GM19455 (cell line): ENCODE results near the gene ADGRV1.

ENCODE experiments used
- ATAC-seq: cut with Tn5 transposase; IDR thresholded peaks from one replicate; pipeline ENCODE4 v1.9.1; 2021; ENCODE audit not compliant: unreplicated experiment

Gene ADGRV1

GRCh38 chr5:90558344-90559192, at the start of gene ADGRV1:
Gene ADGRV1, plus strand, starts transcription at chr5:90558797. Its CDS starts 99 bp downstream, at chr5:90558896.
- ATAC-seq: peak; percentile 58

- no peak for ATAC-seq
Measured at GRCh38 chr5:90510438-90510837, 48.2 kb upstream of the ADGRV1 start.

GRCh38 chr5:90514520-90514919, 44.1 kb upstream of the ADGRV1 start:
- no peak for ATAC-seq

GRCh38 chr5:90518661-90519060, 39.9 kb upstream of the ADGRV1 start:
- no peak for ATAC-seq

GRCh38 chr5:90519081-90519480, 39.5 kb upstream of the ADGRV1 start:
- ATAC-seq: no peak

GRCh38 chr5:90528601-90529193, 29.9 kb upstream of the ADGRV1 start:
- ATAC-seq: peak; percentile 0

GRCh38 chr5:90529194-90529938, 29.2 kb upstream of the ADGRV1 start, which contains the start of gene LYSMD3:
Gene LYSMD3, minus strand, starts transcription at chr5:90529584. Its CDS starts 4,295 bp downstream, at chr5:90525289.
- ATAC-seq: peak; percentile 91

- peak; percentile 51 for ATAC-seq
Measured at GRCh38 chr5:90529939-90530677, 28.5 kb upstream of the ADGRV1 start.

- no peak for ATAC-seq
Measured at GRCh38 chr5:90530736-90531487, 27.7 kb upstream of the ADGRV1 start.

- ATAC-seq: no peak
Measured at GRCh38 chr5:90533794-90534193, 24.8 kb upstream of the ADGRV1 start.

GRCh38 chr5:90534922-90535321, 23.7 kb upstream of the ADGRV1 start:
- ATAC-seq: no peak

GRCh38 chr5:90542827-90543519, 15.6 kb upstream of the ADGRV1 start:
- ATAC-seq: no peak

- ATAC-seq: no peak
Measured at GRCh38 chr5:90545511-90545910, 13.1 kb upstream of the ADGRV1 start.

- no peak for ATAC-seq
Measured at GRCh38 chr5:90546216-90546837, 12.3 kb upstream of the ADGRV1 start.

GRCh38 chr5:90547072-90547536, 11.5 kb upstream of the ADGRV1 start:
- ATAC-seq: no peak

- ATAC-seq: no peak
Measured at GRCh38 chr5:90548069-90548593, 10.5 kb upstream of the ADGRV1 start.

- ATAC-seq: no peak
Measured at GRCh38 chr5:90549223-90549622, 9.4 kb upstream of the ADGRV1 start.

GRCh38 chr5:90549729-90550275, 8.8 kb upstream of the ADGRV1 start:
- ATAC-seq: no peak
